Mesendoderm (in vitro differentiated cells): ENCODE measurements around the gene ZC3HAV1L.
"Not testable (repeated sequence)": the region's sequence is repeated elsewhere in the genome, so short reads cannot be mapped to it uniquely, and the experiment has no call there.

Source experiments
- DNase-seq: peaks from one replicate; pipeline ENCODE4 v3.0.0; 2013
- H2AK5ac ChIP-seq: 2 replicates; pipeline ENCODE4 v1.6.1; 2013; ENCODE audit warnings: low read length, inconsistent platforms
- H2BK120ac ChIP-seq: 2 replicates; pipeline ENCODE4 v1.6.1; 2013; ENCODE audit warnings: low read depth, mild to moderate bottlenecking, low read length, moderate library complexity, mixed read lengths
- H2BK15ac ChIP-seq: replicated peaks from 2 replicates; pipeline ENCODE4 v1.6.1; 2013; ENCODE audit warnings: low read depth, mild to moderate bottlenecking, moderate library complexity
- H2BK5ac ChIP-seq: 2 replicates; pipeline ENCODE4 v1.6.1; 2013; ENCODE audit warnings: low read length, inconsistent platforms
- H3K18ac ChIP-seq: 2 replicates; pipeline ENCODE4 v1.6.1; 2013; ENCODE audit warnings: mild to moderate bottlenecking, low read length, mixed read lengths
- H3K23ac ChIP-seq: one replicate; pipeline ENCODE4 v1.6.1; 2013; ENCODE audit warnings: low read length
- H3K27ac ChIP-seq: 2 replicates; pipeline ENCODE4 v1.5.1; 2013; ENCODE audit warnings: low read depth, mild to moderate bottlenecking, inconsistent platforms, low read length, moderate library complexity
- H3K27me3 ChIP-seq: 2 replicates; pipeline ENCODE4 v1.6.1; 2013; ENCODE audit warnings: low read length, control low read depth, mild to moderate bottlenecking, inconsistent platforms; ENCODE audit not compliant: insufficient read depth, poor library complexity
- H3K36me3 ChIP-seq: 2 replicates; pipeline ENCODE4 v1.6.1; 2013; ENCODE audit warnings: low read length, inconsistent platforms; ENCODE audit not compliant: control insufficient read depth, insufficient read depth
- H3K4ac ChIP-seq: one replicate; pipeline ENCODE4 v1.6.1; 2013; ENCODE audit warnings: low read depth, mild to moderate bottlenecking, low read length, moderate library complexity
- H3K4me1 ChIP-seq: 2 replicates; pipeline ENCODE4 v1.6.1; 2013; ENCODE audit warnings: low read depth, low read length, inconsistent platforms; ENCODE audit not compliant: control insufficient read depth
- H3K4me2 ChIP-seq: 2 replicates; pipeline ENCODE4 v1.6.1; 2013; ENCODE audit warnings: low read length
- H3K4me3 ChIP-seq: 2 replicates; pipeline ENCODE4 v1.5.1; 2013; ENCODE audit warnings: mild to moderate bottlenecking, low read length
- H3K56ac ChIP-seq: one replicate; pipeline ENCODE4 v1.6.1; 2013; ENCODE audit warnings: low read length
- H3K79me1 ChIP-seq: 2 replicates; pipeline ENCODE4 v1.6.1; 2013; ENCODE audit warnings: low read length, inconsistent platforms
- H3K79me2 ChIP-seq: 2 replicates; pipeline ENCODE4 v1.6.1; 2013; ENCODE audit warnings: mild to moderate bottlenecking, low read length; ENCODE audit not compliant: control insufficient read depth, insufficient read depth
- H3K9ac ChIP-seq: 2 replicates; pipeline ENCODE4 v1.6.1; 2013; ENCODE audit warnings: low read length, inconsistent platforms
- H4K5ac ChIP-seq: one replicate; pipeline ENCODE4 v1.6.1; 2013; ENCODE audit warnings: low read length
- H4K8ac ChIP-seq: one replicate; pipeline ENCODE4 v1.6.1; 2013; ENCODE audit warnings: low read depth, mild to moderate bottlenecking, control low read depth, low read length, moderate library complexity
- WGBS: extraction: QIAGEN DNeasy Blood & Tissue Kit; methylation state at CpG from one replicate; pipeline ENCODE4 v1.1.7; 2013; ENCODE audit warnings: low lambda C conversion rate, missing lambda C conversion rate; ENCODE audit not compliant: insufficient coverage; ENCODE audit errors: extremely low coverage; 5-methylcytosine and 5-hydroxymethylcytosine counted together

ZC3HAV1L gene

DNA sequence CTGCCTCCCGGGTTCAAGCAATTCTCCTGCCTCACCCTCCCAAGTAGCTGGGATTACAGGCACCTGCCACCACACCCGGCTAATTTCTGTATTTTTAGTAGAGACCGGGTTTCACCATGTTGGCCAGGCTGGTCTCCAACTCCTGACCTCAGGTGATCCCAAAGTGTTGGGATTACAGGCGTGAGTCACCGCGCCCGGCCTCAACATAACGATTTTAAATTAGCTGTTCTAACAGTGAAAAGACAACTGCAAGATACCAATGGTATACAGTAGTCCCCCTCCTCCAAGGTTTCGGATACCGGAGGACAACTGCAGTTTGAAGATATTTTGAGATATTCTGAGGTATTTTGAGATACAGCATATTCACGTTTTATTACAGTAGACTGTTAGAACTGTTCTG, 59.7 kb downstream of the ZC3HAV1L start:
- WGBS, result no CpG with 5 or more reads among the region's 11 CpGs
- peaks cover 17% of the 10 kb centered on the region for H3K4me1 ChIP-seq
- not testable (repeated sequence) for DNase-seq

More for the DNA sequence above, 59.7 kb downstream of the ZC3HAV1L start:
- not testable (repeated sequence) for H3K9ac ChIP-seq, H3K36me3 ChIP-seq, H4K5ac ChIP-seq, H4K8ac ChIP-seq, H2AK5ac ChIP-seq, H3K27ac ChIP-seq, H3K4me2 ChIP-seq, H3K56ac ChIP-seq, H2BK15ac ChIP-seq, H2BK120ac ChIP-seq, H3K18ac ChIP-seq, H3K4ac ChIP-seq, H3K27me3 ChIP-seq, H3K4me3 ChIP-seq, H3K23ac ChIP-seq, H2BK5ac ChIP-seq
- Histone ChIP-seq H3K79me2 (peaks cover 13% of the 10 kb centered on the region), H3K79me1 (peaks cover 21% of the 10 kb centered on the region)
